ENCODE results near the gene REG1B. TPM values are rescaled to one million over a fixed set of nuclear protein-coding genes. Genes with fewer than 3 reads are reported as not detected.

The REG1B gene
- total RNA-seq, 2 experiments from 2014 or later = not detected

DNA sequence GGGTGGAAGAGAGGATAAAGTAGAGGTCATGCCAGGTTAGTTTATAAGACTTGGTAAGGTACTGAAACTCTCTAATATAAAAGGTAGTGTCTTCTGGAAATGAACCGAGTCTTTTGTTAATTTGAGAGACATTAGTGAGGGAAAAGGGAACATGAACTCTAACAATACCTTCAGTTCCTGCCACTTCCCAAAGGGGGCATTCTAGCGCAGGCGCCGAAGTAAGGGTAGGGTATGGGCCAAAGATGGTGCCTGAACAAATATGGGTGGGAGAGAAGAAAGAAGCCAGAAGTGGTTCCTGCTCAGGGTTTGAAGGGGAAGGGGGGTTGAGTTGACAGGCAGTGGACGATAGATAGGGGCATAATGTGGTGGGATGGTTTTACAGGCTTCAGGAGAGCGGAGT lies 10.1 kb upstream of the REG1B start:
- peaks cover 11% of the 10 kb centered on the region; the same call in 1 of the 2 replicates for H3K9me3 ChIP-seq (ENCODE audit: low read length)
- no TSS peak for BruUV-seq (replicated peaks)
- H3K9me2 ChIP-seq (ENCODE audit: insufficient read depth, low read length) = no peaks in the 10 kb centered on the region
- H3K79me2 ChIP-seq (ENCODE audit: insufficient read depth, low read depth, low read length) = no peaks in the 10 kb centered on the region
- no peak for TF ChIP-seq EZH2phosphoT487 (IDR thresholded peaks at IDR 0.05; ENCODE audit: borderline replicate concordance, low read depth, low read length)
- TF ChIP-seq, protein P1, sequence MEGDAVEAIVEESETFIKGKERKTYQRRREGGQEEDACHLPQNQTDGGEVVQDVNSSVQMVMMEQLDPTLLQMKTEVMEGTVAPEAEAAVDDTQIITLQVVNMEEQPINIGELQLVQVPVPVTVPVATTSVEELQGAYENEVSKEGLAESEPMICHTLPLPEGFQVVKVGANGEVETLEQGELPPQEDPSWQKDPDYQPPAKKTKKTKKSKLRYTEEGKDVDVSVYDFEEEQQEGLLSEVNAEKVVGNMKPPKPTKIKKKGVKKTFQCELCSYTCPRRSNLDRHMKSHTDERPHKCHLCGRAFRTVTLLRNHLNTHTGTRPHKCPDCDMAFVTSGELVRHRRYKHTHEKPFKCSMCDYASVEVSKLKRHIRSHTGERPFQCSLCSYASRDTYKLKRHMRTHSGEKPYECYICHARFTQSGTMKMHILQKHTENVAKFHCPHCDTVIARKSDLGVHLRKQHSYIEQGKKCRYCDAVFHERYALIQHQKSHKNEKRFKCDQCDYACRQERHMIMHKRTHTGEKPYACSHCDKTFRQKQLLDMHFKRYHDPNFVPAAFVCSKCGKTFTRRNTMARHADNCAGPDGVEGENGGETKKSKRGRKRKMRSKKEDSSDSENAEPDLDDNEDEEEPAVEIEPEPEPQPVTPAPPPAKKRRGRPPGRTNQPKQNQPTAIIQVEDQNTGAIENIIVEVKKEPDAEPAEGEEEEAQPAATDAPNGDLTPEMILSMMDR (conservative IDR thresholded peaks at IDR 0.05; ENCODE audit: low read length) = peak; percentile 46
- H3K4me3 ChIP-seq (ENCODE audit: low read depth, low read length, poor library complexity, severe bottlenecking) = no peak overlapping the region
- peaks cover 26% of the 10 kb centered on the region for H3K4me1 ChIP-seq (ENCODE audit: insufficient read depth, low read length, poor library complexity, severe bottlenecking)
- H3K4me2 ChIP-seq (ENCODE audit: low read length) = no peak overlapping the region
- peaks cover 5% of the 10 kb centered on the region; the same call in 1 of the 2 replicates for H3K36me3 ChIP-seq (ENCODE audit: insufficient read depth, low read length)
- H3K27ac ChIP-seq (ENCODE audit: low read depth, low read length, poor library complexity, severe bottlenecking) = no peak overlapping the region
- no peaks in the 10 kb centered on the region for H4K20me1 ChIP-seq (ENCODE audit: insufficient read depth, low read length)
- no peak overlapping the region; the same call in 1 of the 2 replicates for H2AFZ ChIP-seq (ENCODE audit: low read length)
- POLR2A ChIA-PET = no interaction called here
- intact Hi-C loops (cut with micrococcal nuclease; ENCODE audit: unreplicated experiment) = no loop called here
- CTCF ChIA-PET (ENCODE audit: unreplicated experiment) = no interaction called here
- DNase-seq (ENCODE audit: low spot score) = no peak

DNA sequence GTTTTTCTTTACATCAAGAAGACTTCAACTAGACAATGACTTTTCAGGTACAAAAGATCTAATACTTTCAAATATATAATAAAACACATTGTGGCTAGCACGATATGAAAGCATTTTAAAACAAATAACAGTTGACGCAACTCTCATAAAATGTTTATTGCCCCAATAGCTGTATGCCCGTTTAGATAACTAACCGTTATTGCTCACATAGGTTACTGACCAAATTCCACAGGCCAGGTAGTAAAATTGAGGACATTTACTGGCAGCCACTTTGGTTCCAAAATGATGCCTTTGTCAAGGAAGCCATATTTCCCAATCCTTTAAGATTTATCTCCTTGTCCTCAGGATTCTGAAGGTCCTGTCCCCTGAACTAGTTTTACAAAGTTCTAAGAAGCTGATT lies 2.9 kb upstream of the REG1B start:
- Histone ChIP-seq H3K4me3 (ENCODE audit: low read depth, low read length, poor library complexity, severe bottlenecking) (no peak overlapping the region), H3K27ac (ENCODE audit: low read depth, low read length, poor library complexity, severe bottlenecking) (no peak overlapping the region), H3K9me3 (ENCODE audit: low read length) (no peaks in the 10 kb centered on the region), H2AFZ (ENCODE audit: low read length) (no peak overlapping the region), H3K36me3 (ENCODE audit: insufficient read depth, low read length) (no peaks in the 10 kb centered on the region), H3K79me2 (ENCODE audit: insufficient read depth, low read depth, low read length) (no peaks in the 10 kb centered on the region), H4K20me1 (ENCODE audit: insufficient read depth, low read length) (no peaks in the 10 kb centered on the region), H3K4me1 (ENCODE audit: insufficient read depth, low read length, poor library complexity, severe bottlenecking) (no peaks in the 10 kb centered on the region), H3K4me2 (ENCODE audit: low read length) (no peak overlapping the region), H3K9me2 (ENCODE audit: insufficient read depth, low read length) (no peaks in the 10 kb centered on the region)
- CTCF ChIA-PET (ENCODE audit: unreplicated experiment) = no interaction called here
- intact Hi-C loops (cut with micrococcal nuclease; ENCODE audit: unreplicated experiment) = no loop called here
- POLR2A ChIA-PET = interaction anchor here (0.8 to 0.9 kb wide), 2 partner anchors 20 to 558 kb away, joined by 3 read pairs; no protein-coding TSS in a partner anchor
- no peak for TF ChIP-seq EZH2phosphoT487 (IDR thresholded peaks at IDR 0.05; ENCODE audit: borderline replicate concordance, low read depth, low read length)
- TF ChIP-seq, protein P1 (conservative IDR thresholded peaks at IDR 0.05; ENCODE audit: low read length) = no peak
- no TSS peak for BruUV-seq (replicated peaks)
- no peak for DNase-seq (ENCODE audit: low spot score)

DNA sequence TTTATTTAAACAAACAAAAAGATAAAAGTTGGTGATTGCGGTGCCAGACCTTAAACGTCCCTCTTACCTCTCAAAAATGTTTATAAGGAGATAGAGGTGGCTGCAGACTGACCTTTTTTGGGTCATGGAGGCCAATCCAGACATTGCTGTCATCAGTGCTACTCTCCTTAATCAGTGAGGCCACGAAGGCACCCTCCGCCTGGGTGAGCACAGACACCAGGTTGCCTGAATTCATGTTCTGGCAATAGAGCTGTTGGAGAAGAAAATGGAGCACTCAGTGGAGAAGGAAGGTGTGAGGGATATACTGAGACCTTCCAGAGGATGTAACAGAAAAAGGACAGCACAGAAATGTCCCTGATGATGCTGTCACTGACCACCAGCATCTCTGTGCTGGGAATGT lies 1.5 kb downstream of the REG1B start:
- no peak overlapping the region for H3K4me2 ChIP-seq (ENCODE audit: low read length)
- no peaks in the 10 kb centered on the region for H3K9me2 ChIP-seq (ENCODE audit: insufficient read depth, low read length)
- DNase-seq (ENCODE audit: low spot score) = no peak
- ChIA-PET POLR2A (no interaction called here), CTCF (ENCODE audit: unreplicated experiment) (no interaction called here)
- no peak overlapping the region for H3K27ac ChIP-seq (ENCODE audit: low read depth, low read length, poor library complexity, severe bottlenecking)
- no peak for TF ChIP-seq EZH2phosphoT487 (IDR thresholded peaks at IDR 0.05; ENCODE audit: borderline replicate concordance, low read depth, low read length)
- TF ChIP-seq, protein P1 (conservative IDR thresholded peaks at IDR 0.05; ENCODE audit: low read length) = no peak
- no TSS peak for BruUV-seq (replicated peaks)
- intact Hi-C loops (cut with micrococcal nuclease; ENCODE audit: unreplicated experiment) = no loop called here
- H3K9me3 ChIP-seq (ENCODE audit: low read length) = no peaks in the 10 kb centered on the region
- no peak overlapping the region for H2AFZ ChIP-seq (ENCODE audit: low read length)
- no peak overlapping the region for H3K4me3 ChIP-seq (ENCODE audit: low read depth, low read length, poor library complexity, severe bottlenecking)
- H3K36me3 ChIP-seq (ENCODE audit: insufficient read depth, low read length) = no peaks in the 10 kb centered on the region
- no peaks in the 10 kb centered on the region for H4K20me1 ChIP-seq (ENCODE audit: insufficient read depth, low read length)
- H3K79me2 ChIP-seq (ENCODE audit: insufficient read depth, low read depth, low read length) = no peaks in the 10 kb centered on the region
- H3K4me1 ChIP-seq (ENCODE audit: insufficient read depth, low read length, poor library complexity, severe bottlenecking) = no peaks in the 10 kb centered on the region
